SK-N-SH (cell line): ENCODE data around the gene DUSP5.

Experiments used
- CTCF ChIP-seq: fragments of 200-600 bp; sonication (generic); IDR thresholded peaks from 2 replicates; pipeline ENCODE4 v1.6.1; 2017; ENCODE audit warnings: antibody characterized with exemption, mild to moderate bottlenecking, moderate library complexity
- EZH2phosphoT487 ChIP-seq: fragments of 200-600 bp; sonication (generic); IDR thresholded peaks from 2 replicates; pipeline ENCODE4 v1.6.1; 2017; ENCODE audit warnings: low read depth, mixed run types, mild to moderate bottlenecking, antibody characterized with exemption, moderate library complexity, borderline replicate concordance
- MXI1 ChIP-seq: IDR thresholded peaks from 2 replicates; pipeline ENCODE4 v1.6.1; 2012; ENCODE audit warnings: mild to moderate bottlenecking, low read depth, low read length, improper control_type of control experiment
- TAF1 ChIP-seq: IDR thresholded peaks from 2 replicates; pipeline ENCODE4 v1.6.1; 2012; ENCODE audit warnings: low read depth, mild to moderate bottlenecking, low read length, moderate library complexity, borderline replicate concordance
- USF1 ChIP-seq: IDR thresholded peaks from 2 replicates; pipeline ENCODE4 v1.4.0; 2012; ENCODE audit warnings: low read depth, borderline replicate concordance

- TF ChIP-seq TAF1 (no peak), USF1 (no peak), MXI1 (no peak), CTCF (no peak), EZH2phosphoT487 (no peak)
Observed at GRCh38 chr10:110474017-110474416, 23.7 kb upstream of the DUSP5 start.
